IMR-90 (cell line): ENCODE results near the gene MAP7. TPM values are rescaled to one million over a fixed set of nuclear protein-coding genes. Genes with fewer than 3 reads are reported as not detected.

Experiments
- ATAC-seq: fragments of 200-7000 bp; cut with Tn5 transposase; 2 replicates; pipeline ENCODE4 v1.9.1; 2020; ENCODE audit warnings: low read depth, mild to moderate bottlenecking, moderate library complexity
- BruUV-seq: library from RNA; stranded (reverse); fragments of 400-500 nt; replicated peaks from 2 replicates; lab custom pipeline; 2021; lab: Mats Ljungman, UMichigan
- CTCF ChIA-PET: fragments of 300-600 bp; formaldehyde crosslinking; extraction: SDS; loops from one replicate; lab custom pipeline; 2021; ENCODE audit warnings: antibody characterized with exemption; lab: Yijun Ruan, JAX
- POLR2A ChIA-PET: fragments of 300-600 bp; sonication (Branson Sonifier 250); formaldehyde crosslinking; loops from one replicate; lab custom pipeline; 2022; ENCODE audit warnings: antibody characterized with exemption; ENCODE audit not compliant: unreplicated experiment; lab: Charles Lee
- DNase-seq: peaks from one replicate; pipeline ENCODE4 v3.0.0; 2013
- H2AFZ ChIP-seq: replicated peaks from 2 replicates; pipeline ENCODE3; 2013; ENCODE audit warnings: low read length, mild to moderate bottlenecking; ENCODE audit not compliant: poor library complexity
- H2AK5ac ChIP-seq: 2 replicates; pipeline ENCODE4 v1.6.1; 2013; ENCODE audit warnings: low read depth, low read length, inconsistent platforms
- H2AK9ac ChIP-seq: replicated peaks from 2 replicates; pipeline ENCODE3; 2013; ENCODE audit warnings: mild to moderate bottlenecking, low read depth, low read length, moderate library complexity; ENCODE audit not compliant: poor library complexity
- H2BK120ac ChIP-seq: 2 replicates; pipeline ENCODE4 v1.6.1; 2013; ENCODE audit warnings: low read depth, low read length, inconsistent platforms
- H2BK15ac ChIP-seq: 3 replicates; pipeline ENCODE4 v1.6.1; 2013; ENCODE audit warnings: low read depth, low read length, inconsistent platforms
- H2BK20ac ChIP-seq: 2 replicates; pipeline ENCODE4 v1.6.1; 2013; ENCODE audit warnings: low read depth, mild to moderate bottlenecking, inconsistent platforms, low read length, moderate library complexity
- H2BK5ac ChIP-seq: 2 replicates; pipeline ENCODE4 v1.6.1; 2013; ENCODE audit warnings: mild to moderate bottlenecking, low read depth, low read length, inconsistent platforms; ENCODE audit not compliant: poor library complexity, severe bottlenecking
- H3K14ac ChIP-seq: replicated peaks from 2 replicates; pipeline ENCODE4 v1.6.1; 2013; ENCODE audit warnings: low read depth, low read length, inconsistent platforms
- H3K18ac ChIP-seq: 2 replicates; pipeline ENCODE4 v1.6.1; 2013; ENCODE audit warnings: low read depth, low read length, control low read depth
- H3K23ac ChIP-seq: 2 replicates; pipeline ENCODE4 v1.6.1; 2013; ENCODE audit warnings: low read depth, low read length, inconsistent platforms
- H3K27ac ChIP-seq: 2 replicates; pipeline ENCODE4 v1.5.1; 2013; ENCODE audit warnings: mild to moderate bottlenecking, control low read depth, low read length; ENCODE audit not compliant: insufficient read depth
- H3K27me3 ChIP-seq: 2 replicates; pipeline ENCODE4 v1.6.1; 2013; ENCODE audit warnings: low read length; ENCODE audit not compliant: control insufficient read depth, insufficient read depth
- H3K36me3 ChIP-seq: 2 replicates; pipeline ENCODE4 v1.6.1; 2013; ENCODE audit warnings: low read length, mixed read lengths; ENCODE audit not compliant: control insufficient read depth, insufficient read depth
- H3K4ac ChIP-seq: 2 replicates; pipeline ENCODE4 v1.6.1; 2013; ENCODE audit warnings: low read depth, low read length, inconsistent platforms
- H3K4me1 ChIP-seq: 2 replicates; pipeline ENCODE4 v1.6.1; 2013; ENCODE audit warnings: low read length, mixed read lengths; ENCODE audit not compliant: control insufficient read depth, insufficient read depth
- H3K4me2 ChIP-seq: 2 replicates; pipeline ENCODE4 v1.6.1; 2013; ENCODE audit warnings: low read depth, mild to moderate bottlenecking, control low read depth, low read length, moderate library complexity
- H3K4me3 ChIP-seq: 2 replicates; pipeline ENCODE4 v1.5.1; 2013; ENCODE audit warnings: low read depth, mild to moderate bottlenecking, control low read depth, low read length, moderate library complexity; ENCODE audit not compliant: insufficient read depth
- H3K56ac ChIP-seq: 2 replicates; pipeline ENCODE4 v1.6.1; 2013; ENCODE audit warnings: low read length, inconsistent platforms; ENCODE audit not compliant: insufficient read depth; ENCODE audit errors: extremely low read depth
- H3K79me1 ChIP-seq, 2 experiments: 2 replicates each; pipeline ENCODE4 v1.6.1; 2013; ENCODE audit warnings: low read length in 2 of 2, inconsistent platforms in 1 of 2, low read depth in 1 of 2
- H3K9ac ChIP-seq: 2 replicates; pipeline ENCODE4 v1.6.1; 2013; ENCODE audit warnings: low read depth, low read length, control low read depth
- H3K9me1 ChIP-seq: 2 replicates; pipeline ENCODE4 v1.6.1; 2013; ENCODE audit warnings: low read length, inconsistent platforms; ENCODE audit not compliant: insufficient read depth
- H3K9me3 ChIP-seq: 2 replicates; pipeline ENCODE4 v1.6.1; 2013; ENCODE audit warnings: low read length; ENCODE audit not compliant: control insufficient read depth, insufficient read depth
- H4K20me1 ChIP-seq: 2 replicates; pipeline ENCODE4 v1.6.1; 2013; ENCODE audit warnings: low read length, inconsistent platforms; ENCODE audit not compliant: insufficient read depth
- H4K5ac ChIP-seq: 2 replicates; pipeline ENCODE4 v1.6.1; 2013; ENCODE audit warnings: mild to moderate bottlenecking, low read depth, low read length, control low read depth
- H4K8ac ChIP-seq, 2 experiments: 2 replicates each; pipeline ENCODE4 v1.6.1; 2013; ENCODE audit warnings: low read depth in 2 of 2, low read length in 2 of 2, control low read depth in 1 of 2, inconsistent platforms in 1 of 2
- H4K91ac ChIP-seq: 2 replicates; pipeline ENCODE4 v1.6.1; 2013; ENCODE audit warnings: low read depth, low read length, inconsistent platforms; ENCODE audit not compliant: insufficient read depth
- ELK1 ChIP-seq: fragments of 150-350 bp; IDR thresholded peaks from 2 replicates; pipeline ENCODE4 v1.6.1; 2016; ENCODE audit warnings: low read depth, mild to moderate bottlenecking, low read length, moderate library complexity, borderline replicate concordance
- MAFK ChIP-seq: IDR thresholded peaks from 2 replicates; pipeline ENCODE4 v1.6.1; 2012; ENCODE audit warnings: low read depth, low read length, improper control_type of control experiment
- MAZ ChIP-seq: IDR thresholded peaks from 2 replicates; pipeline ENCODE4 v1.6.1; 2012; ENCODE audit warnings: low read depth, mild to moderate bottlenecking, low read length, improper control_type of control experiment, moderate library complexity, borderline replicate concordance
- RAD21 ChIP-seq: IDR thresholded peaks from 2 replicates; pipeline ENCODE4 v1.6.1; 2012; ENCODE audit warnings: low read length, improper control_type of control experiment
- WGBS, 2 experiments: methylation state at CpG; one replicate each; pipeline versions ENCODE4 v1.1.5 to v1.1.7; 2013; ENCODE audit warnings: missing lambda C conversion rate in 2 of 2; ENCODE audit not compliant: insufficient read length in 1 of 2; ENCODE audit errors: extremely low coverage in 2 of 2; 5-methylcytosine and 5-hydroxymethylcytosine counted together
- dilution Hi-C: fragments of 300-500 bp; cut with HindIII; formaldehyde crosslinking; loops from one replicate; pipeline ENCODE4 v1.14.3; 2018; ENCODE audit warnings: low sequenced_read_pairs; ENCODE audit not compliant: unreplicated experiment
- in situ Hi-C: fragments of 300-500 bp; cut with MboI; formaldehyde crosslinking; loops from 3 replicates; pipeline ENCODE4 v1.14.3; 2019; ENCODE audit warnings: low sequenced_read_pairs, inconsistent platforms, mixed read lengths
- intact Hi-C: fragments of 100-400 bp; cut with micrococcal nuclease; formaldehyde crosslinking; loops from 2 replicates; pipeline ENCODE4 v1.10.0; 2022
- polyA plus RNA-seq, 3 experiments: library from polyadenylated mRNA; depleted of rRNA; stranded (reverse); fragments of >200 nt; gene quantifications; 2 replicates each; pipeline ENCODE4 v1.2.3, GENCODE V29; 2012; ENCODE audit warnings: low replicate concordance in 1 of 3
- total RNA-seq: library from RNA; depleted of rRNA; stranded (reverse); fragments of >200 nt; gene quantifications from 2 replicates; pipeline ENCODE4 v1.2.3, GENCODE V29; 2012

Gene MAP7
- total and polyA plus RNA-seq, 2 of the 4 experiments (the other 2 are of a cell fraction): 0.19 to 0.36 TPM

GRCh38 chr6:136500414-136500813 is 49.8 kb downstream of the MAP7 start:
- Histone ChIP-seq H4K20me1 (no peaks in the 10 kb centered on the region), H2BK20ac (no peak overlapping the region), H3K23ac (no peak overlapping the region), H3K18ac (no peak overlapping the region), H2AK5ac (no peak overlapping the region), H4K5ac (no peak overlapping the region), H2BK120ac (no peak overlapping the region), H3K9me1 (no peaks in the 10 kb centered on the region), H3K4me2 (no peak overlapping the region), H2BK5ac (no peak overlapping the region), H3K4me1 (no peaks in the 10 kb centered on the region), H3K4ac (no peak overlapping the region), H3K14ac (no peak overlapping the region), H3K27ac (no peak overlapping the region), H2AK9ac (no peak overlapping the region), H3K79me1 (no peaks in the 10 kb centered on the region), H3K36me3 (no peaks in the 10 kb centered on the region), H3K9ac (no peak overlapping the region), H2AFZ (no peak overlapping the region), H3K9me3 (no peaks in the 10 kb centered on the region), H3K56ac (no peak overlapping the region), H4K8ac (no peak overlapping the region), H3K27me3 (peaks cover 5% of the 10 kb centered on the region), H4K91ac (no peak overlapping the region), H2BK15ac (no peak overlapping the region), H3K4me3 (no peak overlapping the region)
- DNase-seq: no peak
- in situ Hi-C loops (no loop called here), intact Hi-C loops (no loop called here), dilution Hi-C loops (no loop called here)
- ChIA-PET POLR2A (no interaction called here), CTCF (no interaction called here)
- no CpG with 5 or more reads among the region's 5 CpGs for WGBS, 2 experiments
- no TSS peak for BruUV-seq
- peak; percentile 91 for TF ChIP-seq MAFK
- no peak for TF ChIP-seq ELK1
- TF ChIP-seq RAD21: no peak
- TF ChIP-seq MAZ: no peak
- ATAC-seq: no peak
